Caco-2 (cell line): ENCODE data around the gene ZBTB44. TPM values are rescaled to one million over a fixed set of nuclear protein-coding genes. Genes with fewer than 3 reads are reported as not detected.
"Not testable (repeated sequence)": the region's sequence is repeated elsewhere in the genome, so short reads cannot be mapped to it uniquely, and the experiment has no call there.

Experiments used
- BruUV-seq: library from RNA; stranded (reverse); fragments of 400-500 nt; replicated peaks from 2 replicates; lab custom pipeline; 2021; lab: Mats Ljungman, UMichigan
- CTCF ChIA-PET: fragments of 300-600 bp; sonication (Branson Sonifier 250); formaldehyde crosslinking; loops from one replicate; lab custom pipeline; 2022; ENCODE audit warnings: antibody characterized with exemption; lab: Charles Lee
- POLR2A ChIA-PET: fragments of 300-600 bp; sonication (Branson Sonifier 250); formaldehyde crosslinking; loops from one replicate; lab custom pipeline; 2022; ENCODE audit warnings: antibody characterized with exemption; lab: Charles Lee
- DNase-seq, 2 experiments: peaks; one replicate each; pipeline versions ENCODE4 v3.0.0 to v3.0.0-alpha.2; 2020 to 2022
- H3K27me3 ChIP-seq: replicated peaks from 2 replicates; pipeline ENCODE4 v1.6.0; 2011; ENCODE audit warnings: low read length; ENCODE audit not compliant: control insufficient read depth, insufficient read depth
- H3K36me3 ChIP-seq: 2 replicates; pipeline ENCODE4 v1.5.1; 2011; ENCODE audit warnings: low read length; ENCODE audit not compliant: control insufficient read depth, insufficient read depth
- H3K4me1 ChIP-seq: fragments of 250-450 bp; sonication (Bioruptor Pico); 2 replicates; pipeline ENCODE4 v1.5.1; 2020; ENCODE audit warnings: mild to moderate bottlenecking
- H3K4me3 ChIP-seq: 2 replicates; pipeline ENCODE4 v1.5.1; 2011; ENCODE audit warnings: low read depth, mild to moderate bottlenecking, control low read depth, low read length
- H3K9me3 ChIP-seq: fragments of 250-450 bp; sonication (Bioruptor Pico); 2 replicates; pipeline ENCODE4 v1.5.1; 2020; ENCODE audit warnings: mild to moderate bottlenecking, moderate library complexity
- H3K27ac Mint-ChIP-seq: one replicate; pipeline ENCODE4 v1.8.0; 2022; ENCODE audit warnings: mixed read lengths; ENCODE audit not compliant: unreplicated experiment
- H3K27me3 Mint-ChIP-seq: one replicate; pipeline ENCODE4 v1.8.0; 2022; ENCODE audit warnings: mixed read lengths; ENCODE audit not compliant: insufficient read depth, unreplicated experiment
- H3K36me3 Mint-ChIP-seq: one replicate; pipeline ENCODE4 v1.8.0; 2022; ENCODE audit warnings: mild to moderate bottlenecking, mixed read lengths; ENCODE audit not compliant: insufficient read depth, unreplicated experiment
- H3K4me1 Mint-ChIP-seq: one replicate; pipeline ENCODE4 v1.8.0; 2022; ENCODE audit warnings: low read depth, mixed read lengths; ENCODE audit not compliant: unreplicated experiment
- H3K4me3 Mint-ChIP-seq: one replicate; pipeline ENCODE4 v1.8.0; 2022; ENCODE audit warnings: mild to moderate bottlenecking, moderate library complexity, mixed read lengths; ENCODE audit not compliant: unreplicated experiment
- H3K9me3 Mint-ChIP-seq: one replicate; pipeline ENCODE4 v1.8.0; 2022; ENCODE audit warnings: mixed read lengths; ENCODE audit not compliant: unreplicated experiment
- CTCF ChIP-seq, 2 experiments: fragments of 200-600 bp in 1 of 2; IDR thresholded peaks; 1 replicate in 1 of 2; 2 replicates in 1 of 2; pipeline versions ENCODE4 v1.5.1 to v1.8.0; 2011 to 2022; ENCODE audit warnings: antibody characterized with exemption in 1 of 2, control low read depth in 1 of 2, inconsistent platforms in 1 of 2, low read depth in 1 of 2, low read length in 1 of 2, mild to moderate bottlenecking in 1 of 2, moderate library complexity in 1 of 2; ENCODE audit not compliant: insufficient read depth in 1 of 2, severe bottlenecking in 1 of 2, unreplicated experiment in 1 of 2
- intact Hi-C: fragments of 100-400 bp; cut with micrococcal nuclease; formaldehyde crosslinking; loops from one replicate; pipeline ENCODE4 v1.10.0; 2022; ENCODE audit not compliant: unreplicated experiment
- total RNA-seq: library from RNA; stranded (reverse); gene quantifications from 2 replicates; pipeline ENCODE4 v1.2.3, GENCODE V29; 2022

Gene ZBTB44
- total RNA-seq, 1 experiment from 2014 or later, result 53.6 TPM

GRCh38 chr11:130194241-130195023, 120.3 kb downstream of the ZBTB44 start:
- no peak overlapping the region for H3K27ac Mint-ChIP-seq
- intact Hi-C loops, result no loop called here
- no peaks in the 10 kb centered on the region for H3K27me3 Mint-ChIP-seq
- H3K4me3 Mint-ChIP-seq, result no peak overlapping the region
- CTCF ChIA-PET, result interaction anchor here (0.6 kb wide), 1 partner anchor 13 kb away, joined by 8 read pairs; no protein-coding TSS in a partner anchor
- Histone ChIP-seq H3K4me1 (peaks cover 17% of the 10 kb centered on the region), H3K36me3 (peaks cover 8% of the 10 kb centered on the region), H3K27me3 (no peaks in the 10 kb centered on the region), H3K4me3 (no peak overlapping the region), H3K9me3 (no peaks in the 10 kb centered on the region)
- H3K36me3 Mint-ChIP-seq, result peaks cover 97% of the 10 kb centered on the region
- no peaks in the 10 kb centered on the region for H3K4me1 Mint-ChIP-seq
- no TSS peak for BruUV-seq
- DNase-seq, result no peak
- POLR2A ChIA-PET, result no interaction called here
- no peak for TF ChIP-seq CTCF (IDR thresholded peaks at IDR 0.05; ENCODE audit: insufficient read depth in 1 of 2, low read depth in 1 of 2, low read length in 1 of 2, severe bottlenecking in 1 of 2, unreplicated experiment in 1 of 2)
- no peaks in the 10 kb centered on the region for H3K9me3 Mint-ChIP-seq

GRCh38 chr11:130193551-130193950, 121.2 kb downstream of the ZBTB44 start:
- H3K9me3 ChIP-seq, H3K4me3 ChIP-seq, H3K27me3 Mint-ChIP-seq, intact Hi-C loops, H3K4me3 Mint-ChIP-seq, CTCF ChIA-PET, BruUV-seq, H3K36me3 ChIP-seq, POLR2A ChIA-PET, H3K27me3 ChIP-seq, H3K9me3 Mint-ChIP-seq, DNase-seq, H3K4me1 Mint-ChIP-seq: not testable (repeated sequence)
- Mint-ChIP-seq H3K36me3 (peaks cover 97% of the 10 kb centered on the region), H3K27ac (peak overlapping the region; percentile 50)
- peaks cover 17% of the 10 kb centered on the region for H3K4me1 ChIP-seq

- intact Hi-C loops, result no loop called here
- ChIA-PET CTCF (interaction anchor here (0.6 to 1.1 kb wide), 2 partner anchors 46 to 723 kb away, joined by 3 to 6 read pairs; partner anchors contain the start of gene SNX19), POLR2A (interaction anchor here (1.4 to 1.5 kb wide), 2 partner anchors 11 to 47 kb away, joined by 5 to 8 read pairs; no protein-coding TSS in a partner anchor)
- H3K27me3 Mint-ChIP-seq, result no peaks in the 10 kb centered on the region
- TF ChIP-seq CTCF (IDR thresholded peaks at IDR 0.05; ENCODE audit: insufficient read depth in 1 of 2, low read depth in 1 of 2, low read length in 1 of 2, severe bottlenecking in 1 of 2, unreplicated experiment in 1 of 2), result no peak
- Histone ChIP-seq H3K36me3 (peaks cover 4% of the 10 kb centered on the region), H3K27me3 (no peaks in the 10 kb centered on the region), H3K4me3 (no peak overlapping the region), H3K4me1 (peaks cover 17% of the 10 kb centered on the region), H3K9me3 (no peaks in the 10 kb centered on the region)
- H3K4me3 Mint-ChIP-seq, result no peak overlapping the region
- peaks cover 97% of the 10 kb centered on the region for H3K36me3 Mint-ChIP-seq
- no peaks in the 10 kb centered on the region for H3K4me1 Mint-ChIP-seq
- H3K27ac Mint-ChIP-seq, result peak overlapping the region; percentile 50
- no peak for DNase-seq
- BruUV-seq, result no TSS peak
- H3K9me3 Mint-ChIP-seq, result no peaks in the 10 kb centered on the region
These were observed 121.9 kb downstream of the ZBTB44 start for GRCh38 chr11:130192845-130193267.
